IMR-90 (cell line): Measurements from ENCODE around the gene NANOS3. TPM values are rescaled to one million over a fixed set of nuclear protein-coding genes. Genes with fewer than 3 reads are reported as not detected.
A peak's percentile ranks its signal among the peaks of the same experiment; 100 is the strongest.
"Not testable (repeated sequence)": the region's sequence is repeated elsewhere in the genome, so short reads cannot be mapped to it uniquely, and the experiment has no call there.

ENCODE experiments used
- ATAC-seq: fragments of 200-7000 bp; cut with Tn5 transposase; 2 replicates; pipeline ENCODE4 v1.9.1; 2020; ENCODE audit warnings: low read depth, mild to moderate bottlenecking, moderate library complexity
- BruUV-seq: library from RNA; stranded (reverse); fragments of 400-500 nt; replicated peaks from 2 replicates; lab custom pipeline; 2021; lab: Mats Ljungman, UMichigan
- CTCF ChIA-PET: fragments of 300-600 bp; formaldehyde crosslinking; extraction: SDS; loops from one replicate; lab custom pipeline; 2021; ENCODE audit warnings: antibody characterized with exemption; lab: Yijun Ruan, JAX
- POLR2A ChIA-PET: fragments of 300-600 bp; sonication (Branson Sonifier 250); formaldehyde crosslinking; loops from one replicate; lab custom pipeline; 2022; ENCODE audit warnings: antibody characterized with exemption; ENCODE audit not compliant: unreplicated experiment; lab: Charles Lee
- DNase-seq: peaks from one replicate; pipeline ENCODE4 v3.0.0; 2013
- H2AFZ ChIP-seq: replicated peaks from 2 replicates; pipeline ENCODE3; 2013; ENCODE audit warnings: low read length, mild to moderate bottlenecking; ENCODE audit not compliant: poor library complexity
- H2AK5ac ChIP-seq: 2 replicates; pipeline ENCODE4 v1.6.1; 2013; ENCODE audit warnings: low read depth, low read length, inconsistent platforms
- H2AK9ac ChIP-seq: replicated peaks from 2 replicates; pipeline ENCODE3; 2013; ENCODE audit warnings: mild to moderate bottlenecking, low read depth, low read length, moderate library complexity; ENCODE audit not compliant: poor library complexity
- H2BK120ac ChIP-seq: 2 replicates; pipeline ENCODE4 v1.6.1; 2013; ENCODE audit warnings: low read depth, low read length, inconsistent platforms
- H2BK15ac ChIP-seq: 3 replicates; pipeline ENCODE4 v1.6.1; 2013; ENCODE audit warnings: low read depth, low read length, inconsistent platforms
- H2BK20ac ChIP-seq: 2 replicates; pipeline ENCODE4 v1.6.1; 2013; ENCODE audit warnings: low read depth, mild to moderate bottlenecking, inconsistent platforms, low read length, moderate library complexity
- H2BK5ac ChIP-seq: 2 replicates; pipeline ENCODE4 v1.6.1; 2013; ENCODE audit warnings: mild to moderate bottlenecking, low read depth, low read length, inconsistent platforms; ENCODE audit not compliant: poor library complexity, severe bottlenecking
- H3K14ac ChIP-seq: replicated peaks from 2 replicates; pipeline ENCODE4 v1.6.1; 2013; ENCODE audit warnings: low read depth, low read length, inconsistent platforms
- H3K18ac ChIP-seq: 2 replicates; pipeline ENCODE4 v1.6.1; 2013; ENCODE audit warnings: low read depth, low read length, control low read depth
- H3K23ac ChIP-seq: 2 replicates; pipeline ENCODE4 v1.6.1; 2013; ENCODE audit warnings: low read depth, low read length, inconsistent platforms
- H3K27ac ChIP-seq: 2 replicates; pipeline ENCODE4 v1.5.1; 2013; ENCODE audit warnings: mild to moderate bottlenecking, control low read depth, low read length; ENCODE audit not compliant: insufficient read depth
- H3K27me3 ChIP-seq: 2 replicates; pipeline ENCODE4 v1.6.1; 2013; ENCODE audit warnings: low read length; ENCODE audit not compliant: control insufficient read depth, insufficient read depth
- H3K36me3 ChIP-seq: 2 replicates; pipeline ENCODE4 v1.6.1; 2013; ENCODE audit warnings: low read length, mixed read lengths; ENCODE audit not compliant: control insufficient read depth, insufficient read depth
- H3K4ac ChIP-seq: 2 replicates; pipeline ENCODE4 v1.6.1; 2013; ENCODE audit warnings: low read depth, low read length, inconsistent platforms
- H3K4me1 ChIP-seq: 2 replicates; pipeline ENCODE4 v1.6.1; 2013; ENCODE audit warnings: low read length, mixed read lengths; ENCODE audit not compliant: control insufficient read depth, insufficient read depth
- H3K4me2 ChIP-seq: 2 replicates; pipeline ENCODE4 v1.6.1; 2013; ENCODE audit warnings: low read depth, mild to moderate bottlenecking, control low read depth, low read length, moderate library complexity
- H3K4me3 ChIP-seq: 2 replicates; pipeline ENCODE4 v1.5.1; 2013; ENCODE audit warnings: low read depth, mild to moderate bottlenecking, control low read depth, low read length, moderate library complexity; ENCODE audit not compliant: insufficient read depth
- H3K56ac ChIP-seq: 2 replicates; pipeline ENCODE4 v1.6.1; 2013; ENCODE audit warnings: low read length, inconsistent platforms; ENCODE audit not compliant: insufficient read depth; ENCODE audit errors: extremely low read depth
- H3K79me1 ChIP-seq, 2 experiments: 2 replicates each; pipeline ENCODE4 v1.6.1; 2013; ENCODE audit warnings: low read length in 2 of 2, inconsistent platforms in 1 of 2, low read depth in 1 of 2
- H3K9ac ChIP-seq: 2 replicates; pipeline ENCODE4 v1.6.1; 2013; ENCODE audit warnings: low read depth, low read length, control low read depth
- H3K9me1 ChIP-seq: 2 replicates; pipeline ENCODE4 v1.6.1; 2013; ENCODE audit warnings: low read length, inconsistent platforms; ENCODE audit not compliant: insufficient read depth
- H3K9me3 ChIP-seq: 2 replicates; pipeline ENCODE4 v1.6.1; 2013; ENCODE audit warnings: low read length; ENCODE audit not compliant: control insufficient read depth, insufficient read depth
- H4K20me1 ChIP-seq: 2 replicates; pipeline ENCODE4 v1.6.1; 2013; ENCODE audit warnings: low read length, inconsistent platforms; ENCODE audit not compliant: insufficient read depth
- H4K5ac ChIP-seq: 2 replicates; pipeline ENCODE4 v1.6.1; 2013; ENCODE audit warnings: mild to moderate bottlenecking, low read depth, low read length, control low read depth
- H4K8ac ChIP-seq, 2 experiments: 2 replicates each; pipeline ENCODE4 v1.6.1; 2013; ENCODE audit warnings: low read depth in 2 of 2, low read length in 2 of 2, control low read depth in 1 of 2, inconsistent platforms in 1 of 2
- H4K91ac ChIP-seq: 2 replicates; pipeline ENCODE4 v1.6.1; 2013; ENCODE audit warnings: low read depth, low read length, inconsistent platforms; ENCODE audit not compliant: insufficient read depth
- BHLHE40 ChIP-seq: fragments of 150-350 bp; IDR thresholded peaks from 2 replicates; pipeline ENCODE4 v1.6.1; 2016; ENCODE audit warnings: mild to moderate bottlenecking, low read depth, low read length
- USF2 ChIP-seq: fragments of 150-350 bp; IDR thresholded peaks from 2 replicates; pipeline ENCODE4 v1.6.1; 2017; ENCODE audit warnings: mild to moderate bottlenecking, antibody characterized with exemption, low read length, low read depth
- WGBS, 2 experiments: methylation state at CpG; one replicate each; pipeline versions ENCODE4 v1.1.5 to v1.1.7; 2013; ENCODE audit warnings: missing lambda C conversion rate in 2 of 2; ENCODE audit not compliant: insufficient read length in 1 of 2; ENCODE audit errors: extremely low coverage in 2 of 2; 5-methylcytosine and 5-hydroxymethylcytosine counted together
- dilution Hi-C: fragments of 300-500 bp; cut with HindIII; formaldehyde crosslinking; loops from one replicate; pipeline ENCODE4 v1.14.3; 2018; ENCODE audit warnings: low sequenced_read_pairs; ENCODE audit not compliant: unreplicated experiment
- in situ Hi-C: fragments of 300-500 bp; cut with MboI; formaldehyde crosslinking; loops from 3 replicates; pipeline ENCODE4 v1.14.3; 2019; ENCODE audit warnings: low sequenced_read_pairs, inconsistent platforms, mixed read lengths
- intact Hi-C: fragments of 100-400 bp; cut with micrococcal nuclease; formaldehyde crosslinking; loops from 2 replicates; pipeline ENCODE4 v1.10.0; 2022
- polyA plus RNA-seq, 3 experiments: library from polyadenylated mRNA; depleted of rRNA; stranded (reverse); fragments of >200 nt; gene quantifications; 2 replicates each; pipeline ENCODE4 v1.2.3, GENCODE V29; 2012; ENCODE audit warnings: low replicate concordance in 1 of 3
- total RNA-seq: library from RNA; depleted of rRNA; stranded (reverse); fragments of >200 nt; gene quantifications from 2 replicates; pipeline ENCODE4 v1.2.3, GENCODE V29; 2012

Gene NANOS3
- total and polyA plus RNA-seq, 2 of the 4 experiments (the other 2 are of a cell fraction) = 0.63 TPM; not detected in 1

- dilution Hi-C loops (no loop called here), in situ Hi-C loops (no loop called here), intact Hi-C loops (loop anchor here (1.0 kb wide), 1 partner anchor 14 kb away; no protein-coding TSS in a partner anchor)
- Histone ChIP-seq H3K4me2 (no peak overlapping the region), H3K4me1 (peaks cover 2% of the 10 kb centered on the region; the same call in 1 of the 2 replicates), H4K8ac (peak overlapping the region in 1 of 2 experiments; percentile 70; a peak in 1 of 4 replicates), H3K23ac (no peak overlapping the region), H2AK9ac (peak overlapping the region; percentile 13), H3K36me3 (peaks cover 50% of the 10 kb centered on the region), H2BK5ac (no peak overlapping the region), H3K9ac (no peak overlapping the region), H3K27ac (no peak overlapping the region), H3K14ac (no peak overlapping the region), H3K9me1 (no peaks in the 10 kb centered on the region), H3K4me3 (no peak overlapping the region), H3K9me3 (peaks cover 4% of the 10 kb centered on the region), H3K18ac (no peak overlapping the region), H2BK20ac (no peak overlapping the region), H3K4ac (no peak overlapping the region), H3K56ac (no peak overlapping the region), H4K20me1 (no peaks in the 10 kb centered on the region), H2BK15ac (no peak overlapping the region), H2AK5ac (no peak overlapping the region), H4K91ac (no peak overlapping the region), H4K5ac (no peak overlapping the region), H3K79me1 (no peaks in the 10 kb centered on the region), H2AFZ (peak overlapping the region; percentile 78), H3K27me3 (no peaks in the 10 kb centered on the region), H2BK120ac (no peak overlapping the region)
- DNase-seq = peak; percentile 44
- peak; percentile 79 for ATAC-seq
- BruUV-seq = no TSS peak
- TF ChIP-seq USF2 (peak; percentile 92), BHLHE40 (no peak)
- WGBS, 2 experiments = no CpG with 5 or more reads among the region's 2 CpGs
- CTCF ChIA-PET = no interaction called here
- POLR2A ChIA-PET = interaction anchor here (0.8 kb wide), 1 partner anchor 10 kb away, joined by 3 read pairs; no protein-coding TSS in a partner anchor
Measured at GRCh38 chr19:13920940-13921747, 44.2 kb downstream of the NANOS3 start.

DNA sequence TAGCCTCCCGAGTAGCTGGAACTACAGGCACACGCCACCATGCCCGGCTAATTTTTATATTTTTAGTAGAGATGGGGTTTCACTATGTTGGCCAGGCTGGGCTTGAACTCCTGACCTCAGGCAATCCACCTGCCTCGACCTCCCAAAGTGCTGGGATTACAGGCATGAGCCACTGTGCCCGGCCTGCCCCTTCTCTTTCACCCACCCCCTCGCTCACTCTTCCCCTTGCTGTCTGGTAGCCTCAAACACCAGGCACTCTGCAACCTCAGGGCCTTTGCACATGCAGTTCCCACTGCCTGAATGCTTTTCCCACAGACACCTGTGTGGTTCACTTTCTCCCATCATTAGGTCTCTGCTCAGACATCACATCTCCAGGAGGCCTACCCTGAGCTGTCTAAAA lies 45.2 kb downstream of the NANOS3 start:
- WGBS, 2 experiments = 85% methylated on average over 2 of the region's 6 CpGs; no CpG with 5 or more reads in 1 of the 2 experiments
- H2BK15ac ChIP-seq, H2AK9ac ChIP-seq, H3K23ac ChIP-seq, H3K4me2 ChIP-seq, H3K4me1 ChIP-seq, H3K9ac ChIP-seq, H3K9me3 ChIP-seq, H4K91ac ChIP-seq, POLR2A ChIA-PET, H4K8ac ChIP-seq, DNase-seq, H3K18ac ChIP-seq, H3K79me1 ChIP-seq, H3K4me3 ChIP-seq, H2AK5ac ChIP-seq, H2BK20ac ChIP-seq, H3K27ac ChIP-seq, H3K27me3 ChIP-seq, ATAC-seq, H4K20me1 ChIP-seq, in situ Hi-C loops, H3K14ac ChIP-seq, H4K5ac ChIP-seq, H2AFZ ChIP-seq, H3K9me1 ChIP-seq, H2BK5ac ChIP-seq, dilution Hi-C loops, H3K56ac ChIP-seq, BruUV-seq, H3K4ac ChIP-seq, CTCF ChIA-PET, intact Hi-C loops, H2BK120ac ChIP-seq: not testable (repeated sequence)
- H3K36me3 ChIP-seq = peaks cover 60% of the 10 kb centered on the region
